ENCODE data around the gene PBRM1.

GRCh38 chr3:52650439-52650838 lies 35.3 kb downstream of the PBRM1 start:
- TF ChIP-seq, protein P1, sequence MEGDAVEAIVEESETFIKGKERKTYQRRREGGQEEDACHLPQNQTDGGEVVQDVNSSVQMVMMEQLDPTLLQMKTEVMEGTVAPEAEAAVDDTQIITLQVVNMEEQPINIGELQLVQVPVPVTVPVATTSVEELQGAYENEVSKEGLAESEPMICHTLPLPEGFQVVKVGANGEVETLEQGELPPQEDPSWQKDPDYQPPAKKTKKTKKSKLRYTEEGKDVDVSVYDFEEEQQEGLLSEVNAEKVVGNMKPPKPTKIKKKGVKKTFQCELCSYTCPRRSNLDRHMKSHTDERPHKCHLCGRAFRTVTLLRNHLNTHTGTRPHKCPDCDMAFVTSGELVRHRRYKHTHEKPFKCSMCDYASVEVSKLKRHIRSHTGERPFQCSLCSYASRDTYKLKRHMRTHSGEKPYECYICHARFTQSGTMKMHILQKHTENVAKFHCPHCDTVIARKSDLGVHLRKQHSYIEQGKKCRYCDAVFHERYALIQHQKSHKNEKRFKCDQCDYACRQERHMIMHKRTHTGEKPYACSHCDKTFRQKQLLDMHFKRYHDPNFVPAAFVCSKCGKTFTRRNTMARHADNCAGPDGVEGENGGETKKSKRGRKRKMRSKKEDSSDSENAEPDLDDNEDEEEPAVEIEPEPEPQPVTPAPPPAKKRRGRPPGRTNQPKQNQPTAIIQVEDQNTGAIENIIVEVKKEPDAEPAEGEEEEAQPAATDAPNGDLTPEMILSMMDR (IDR thresholded peaks at IDR 0.05) = no peak
- TF ChIP-seq POLR2A (IDR thresholded peaks at IDR 0.05) (no peak), EP300 (IDR thresholded peaks at IDR 0.05) (no peak), POLR2AphosphoS5 (IDR thresholded peaks at IDR 0.05) (no peak)

All from suprapubic skin (tissue), 4 donors.